ENCODE results near the gene ST3GAL4. TPM values are rescaled to one million over a fixed set of nuclear protein-coding genes. Genes with fewer than 3 reads are reported as not detected.

The ST3GAL4 gene
- total RNA-seq, 2 experiments from 2014 or later: 14.3 to 18.8 TPM

GRCh38 chr11:126418887-126419286 lies 63.4 kb downstream of the ST3GAL4 start:
- no peaks in the 10 kb centered on the region for H3K9me3 ChIP-seq (ENCODE audit: low read length)
- H3K9me2 ChIP-seq (ENCODE audit: insufficient read depth, low read length): no peaks in the 10 kb centered on the region
- TF ChIP-seq EZH2phosphoT487 (IDR thresholded peaks at IDR 0.05; ENCODE audit: borderline replicate concordance, low read depth, low read length): no peak
- TF ChIP-seq CTCF (conservative IDR thresholded peaks at IDR 0.05; ENCODE audit: low read length): no peak
- H3K36me3 ChIP-seq (ENCODE audit: insufficient read depth, low read length): no peaks in the 10 kb centered on the region; the same call in none of the 2 replicates
- no peaks in the 10 kb centered on the region for H3K79me2 ChIP-seq (ENCODE audit: insufficient read depth, low read depth, low read length)
- no peaks in the 10 kb centered on the region for H4K20me1 ChIP-seq (ENCODE audit: insufficient read depth, low read length)
- intact Hi-C loops (cut with micrococcal nuclease; ENCODE audit: unreplicated experiment): no loop called here
- no peak overlapping the region for H3K4me3 ChIP-seq (ENCODE audit: low read depth, low read length, poor library complexity, severe bottlenecking)
- H3K27ac ChIP-seq (ENCODE audit: low read depth, low read length, poor library complexity, severe bottlenecking): no peak overlapping the region
- H3K4me1 ChIP-seq (ENCODE audit: insufficient read depth, low read length, poor library complexity, severe bottlenecking): peaks cover 45% of the 10 kb centered on the region
- no peak for DNase-seq (ENCODE audit: low spot score)
- POLR2A ChIA-PET: interaction anchor here (0.6 to 2.7 kb wide), 9 partner anchors 10 to 355 kb away, joined by 3 to 27 read pairs (median 3); partner anchors contain the start of gene ST3GAL4
- BruUV-seq (replicated peaks): no TSS peak
- no peak overlapping the region for H2AFZ ChIP-seq (ENCODE audit: low read length)
- H3K4me2 ChIP-seq (ENCODE audit: low read length): 0 out of 2 replicates have a peak overlapping the region, but pooled peaks have one; percentile 14
- CTCF ChIA-PET (ENCODE audit: unreplicated experiment): interaction anchor here (0.9 kb wide), 1 partner anchor 62 kb away, joined by 3 read pairs; no protein-coding TSS in a partner anchor

- H3K36me3 ChIP-seq (ENCODE audit: insufficient read depth, low read length): no peaks in the 10 kb centered on the region; the same call in 1 of the 2 replicates
- no peak for TF ChIP-seq EZH2phosphoT487 (IDR thresholded peaks at IDR 0.05; ENCODE audit: borderline replicate concordance, low read depth, low read length)
- no peak for TF ChIP-seq CTCF (conservative IDR thresholded peaks at IDR 0.05; ENCODE audit: low read length)
- intact Hi-C loops (cut with micrococcal nuclease; ENCODE audit: unreplicated experiment): loop anchor here (2.0 kb wide), 2 partner anchors 65 to 115 kb away; partner anchors contain the start of genes DCPS and ST3GAL4
- H3K4me3 ChIP-seq (ENCODE audit: low read depth, low read length, poor library complexity, severe bottlenecking): peak overlapping the region; percentile 51
- ChIA-PET CTCF (ENCODE audit: unreplicated experiment) (interaction anchor here (0.9 to 1.0 kb wide), 2 partner anchors 61 kb away, joined by 3 read pairs; no protein-coding TSS in a partner anchor), POLR2A (interaction anchor here (0.5 to 2.7 kb wide), 12 partner anchors 9 to 1417 kb away, joined by 3 to 27 read pairs (median 4); partner anchors contain the start of gene ST3GAL4)
- no peaks in the 10 kb centered on the region for H3K9me2 ChIP-seq (ENCODE audit: insufficient read depth, low read length)
- no TSS peak for BruUV-seq (replicated peaks)
- peaks cover 45% of the 10 kb centered on the region for H3K4me1 ChIP-seq (ENCODE audit: insufficient read depth, low read length, poor library complexity, severe bottlenecking)
- peak overlapping the region; percentile 80 for H3K4me2 ChIP-seq (ENCODE audit: low read length)
- H2AFZ ChIP-seq (ENCODE audit: low read length): peak overlapping the region; percentile 61; the same call in 1 of the 2 replicates
- H4K20me1 ChIP-seq (ENCODE audit: insufficient read depth, low read length): no peaks in the 10 kb centered on the region
- DNase-seq (ENCODE audit: low spot score): peak; percentile 81
- H3K79me2 ChIP-seq (ENCODE audit: insufficient read depth, low read depth, low read length): no peaks in the 10 kb centered on the region
- no peaks in the 10 kb centered on the region for H3K9me3 ChIP-seq (ENCODE audit: low read length)
- peak overlapping the region; percentile 82 for H3K27ac ChIP-seq (ENCODE audit: low read depth, low read length, poor library complexity, severe bottlenecking)
Observed at GRCh38 chr11:126419801-126420697, 64.6 kb downstream of the ST3GAL4 start.

All from OCI-LY7 (cell line).